ENCODE data around the gene XIRP2.

XIRP2 gene

GRCh38 chr2:167140767-167141166, 252.5 kb downstream of the XIRP2 start:
- DNase-seq = no peak

- DNase-seq = no peak
These were observed 254.3 kb downstream of the XIRP2 start for GRCh38 chr2:167142554-167142953.

- DNase-seq = no peak
These were observed 256.1 kb downstream of the XIRP2 start for GRCh38 chr2:167144179-167144898.

GRCh38 chr2:167147271-167147941, 259.1 kb downstream of the XIRP2 start:
- DNase-seq = no peak

GRCh38 chr2:167151894-167152293, 263.6 kb downstream of the XIRP2 start:
- DNase-seq = no peak

- DNase-seq = no peak
These were observed 269.2 kb downstream of the XIRP2 start for GRCh38 chr2:167157523-167157922.

- no peak for DNase-seq
These were observed 288.9 kb downstream of the XIRP2 start for GRCh38 chr2:167177196-167177595.

- DNase-seq = no peak
These were observed 292.9 kb downstream of the XIRP2 start for GRCh38 chr2:167181134-167181533.

- DNase-seq = no peak
These were observed 293.4 kb downstream of the XIRP2 start for GRCh38 chr2:167181688-167182087.

GRCh38 chr2:167182403-167182802, 294.1 kb downstream of the XIRP2 start:
- no peak for DNase-seq

GRCh38 chr2:167183931-167184330, 295.7 kb downstream of the XIRP2 start:
- no peak for DNase-seq

GRCh38 chr2:167186465-167186864, 298.2 kb downstream of the XIRP2 start:
- no peak for DNase-seq

GRCh38 chr2:167187049-167187727, 298.9 kb downstream of the XIRP2 start:
- DNase-seq = no peak

- DNase-seq = no peak
These were observed 300.0 kb downstream of the XIRP2 start for GRCh38 chr2:167187978-167188967.

- no peak for DNase-seq
These were observed 301.8 kb downstream of the XIRP2 start for GRCh38 chr2:167190053-167190452.

- no peak for DNase-seq
These were observed 303.3 kb downstream of the XIRP2 start for GRCh38 chr2:167191588-167191987.

- no peak for DNase-seq
These were observed 304.6 kb downstream of the XIRP2 start for GRCh38 chr2:167192833-167193232.

GRCh38 chr2:167196461-167197252, 308.4 kb downstream of the XIRP2 start:
- peak; percentile 73 for DNase-seq

- no peak for DNase-seq
These were observed 309.7 kb downstream of the XIRP2 start for GRCh38 chr2:167198009-167198408.

GRCh38 chr2:167198576-167198975, 310.3 kb downstream of the XIRP2 start:
- no peak for DNase-seq

- DNase-seq = no peak
These were observed 311.7 kb downstream of the XIRP2 start for GRCh38 chr2:167200019-167200418.

GRCh38 chr2:167209784-167210183, 321.5 kb downstream of the XIRP2 start:
- DNase-seq = no peak

Data from NCI-H1105 treated with DMSO at 0.1 percent for 48 hours (cell line).